Lung (tissue), 12 donors: ENCODE measurements around the gene TOMT. TPM values are rescaled to one million over a fixed set of nuclear protein-coding genes. Genes with fewer than 3 reads are reported as not detected.

Source experiments
- ATAC-seq: fragments of 200-7000 bp; cut with Tn5 transposase; one replicate; pipeline ENCODE4 v1.9.1; 2020; ENCODE audit warnings: moderate number of reproducible peaks; ENCODE audit not compliant: insufficient read depth, low FRiP score
- DNase-seq, 3 donors: peaks; one replicate each; pipeline ENCODE4 v3.0.0-alpha.2; 2013 to 2017
- H3K27ac ChIP-seq, 2 donors: one replicate each; pipeline ENCODE4 v1.5.1; 2013; ENCODE audit warnings: mild to moderate bottlenecking in 2 of 2, moderate library complexity in 2 of 2, control low read depth in 1 of 2, inconsistent platforms in 1 of 2, low read depth in 1 of 2, low read length in 1 of 2
- H3K27me3 ChIP-seq, 3 donors: one replicate each; pipeline ENCODE4 v1.5.1; 2013; ENCODE audit warnings: low read length in 2 of 3; ENCODE audit not compliant: control insufficient read depth in 3 of 3, insufficient read depth in 3 of 3
- H3K36me3 ChIP-seq, 4 donors: one replicate each; pipeline ENCODE4 v1.5.1; 2013; ENCODE audit warnings: low read length in 4 of 4, mild to moderate bottlenecking in 1 of 4, moderate library complexity in 1 of 4; ENCODE audit not compliant: control insufficient read depth in 4 of 4, insufficient read depth in 4 of 4
- H3K4me1 ChIP-seq, 5 donors: one replicate each; pipeline ENCODE4 v1.5.1; 2013; ENCODE audit warnings: low read length in 5 of 5, mild to moderate bottlenecking in 2 of 5, moderate library complexity in 1 of 5; ENCODE audit not compliant: control insufficient read depth in 5 of 5, insufficient read depth in 5 of 5
- H3K4me3 ChIP-seq: one replicate; pipeline ENCODE4 v1.5.1; 2013; ENCODE audit warnings: mild to moderate bottlenecking, control low read depth, moderate library complexity
- H3K9ac ChIP-seq, 2 donors: one replicate each; pipeline ENCODE4 v1.5.1; 2013; ENCODE audit warnings: low read length in 2 of 2, control low read depth in 1 of 2; ENCODE audit not compliant: insufficient read depth in 1 of 2
- H3K9me3 ChIP-seq, 4 donors: one replicate each; pipeline ENCODE4 v1.5.1; 2013; ENCODE audit warnings: low read length in 3 of 4, mild to moderate bottlenecking in 1 of 4, moderate library complexity in 1 of 4; ENCODE audit not compliant: control insufficient read depth in 4 of 4, insufficient read depth in 3 of 4
- CTCF ChIP-seq: IDR thresholded peaks from 2 replicates; pipeline ENCODE4 v1.5.1; 2012; ENCODE audit warnings: mild to moderate bottlenecking; ENCODE audit errors: control extremely low read depth, extremely low read depth
- WGBS, 2 donors: extraction: QIAGEN DNeasy Blood & Tissue Kit; methylation state at CpG; one replicate each; pipeline ENCODE4 v1.1.7; 2013; 5-methylcytosine and 5-hydroxymethylcytosine counted together
- polyA plus RNA-seq, 2 donors: library from polyadenylated mRNA; stranded (reverse); fragments of 200-250 nt; gene quantifications; one replicate each; pipeline ENCODE4 v1.2.1, GENCODE V29; 2013
- total RNA-seq, 2 donors: library from RNA; depleted of rRNA in 1 of 2; stranded (reverse); fragments of >200 nt in 1 of 2; gene quantifications; one replicate each; pipeline ENCODE4 v1.2.1, GENCODE V29; 2014 to 2021
- donor health status: control.
- donor health status: control.
- donor health status: Bipolar disorder and iron deficiency.
- donor health status: healthy.
- donor health status: DM: yes; HTN: yes; CAD: no.

TOMT gene
- total and polyA plus RNA-seq, 4 donors: not detected

GRCh38 chr11:72135891-72136683, 30.4 kb downstream of the TOMT start:
- Histone ChIP-seq H3K4me3 (no peak overlapping the region), H3K9ac (no peak overlapping the region), H3K4me1 (peaks cover 0 to 5% (median 0%) of the 10 kb centered on the region in 5 donors), H3K36me3 (no peaks in the 10 kb centered on the region), H3K9me3 (peaks cover 0 to 2% (median 0%) of the 10 kb centered on the region in 4 donors), H3K27me3 (peaks cover 0 to 3% (median 0%) of the 10 kb centered on the region in 3 donors), H3K27ac (peak overlapping the region in 1 of 2 donors; percentile 66)
- TF ChIP-seq CTCF: no peak
- no peak for DNase-seq
- WGBS, 2 donors: 76 to 87% methylated on average over 14 of the region's 14 CpGs
- no peak for ATAC-seq

GRCh38 chr11:72136684-72137262, 31.0 kb downstream of the TOMT start:
- TF ChIP-seq CTCF: no peak
- Histone ChIP-seq H3K4me1 (peaks cover 0 to 5% (median 0%) of the 10 kb centered on the region in 5 donors), H3K27me3 (peaks cover 0 to 3% (median 0%) of the 10 kb centered on the region in 3 donors), H3K9ac (no peak overlapping the region), H3K36me3 (no peaks in the 10 kb centered on the region), H3K27ac (no peak overlapping the region), H3K9me3 (peaks cover 0 to 2% (median 0%) of the 10 kb centered on the region in 4 donors), H3K4me3 (no peak overlapping the region)
- 77 to 81% methylated on average over 4 of the region's 4 CpGs for WGBS, 2 donors
- ATAC-seq (no peak), DNase-seq (no peak)

DNA sequence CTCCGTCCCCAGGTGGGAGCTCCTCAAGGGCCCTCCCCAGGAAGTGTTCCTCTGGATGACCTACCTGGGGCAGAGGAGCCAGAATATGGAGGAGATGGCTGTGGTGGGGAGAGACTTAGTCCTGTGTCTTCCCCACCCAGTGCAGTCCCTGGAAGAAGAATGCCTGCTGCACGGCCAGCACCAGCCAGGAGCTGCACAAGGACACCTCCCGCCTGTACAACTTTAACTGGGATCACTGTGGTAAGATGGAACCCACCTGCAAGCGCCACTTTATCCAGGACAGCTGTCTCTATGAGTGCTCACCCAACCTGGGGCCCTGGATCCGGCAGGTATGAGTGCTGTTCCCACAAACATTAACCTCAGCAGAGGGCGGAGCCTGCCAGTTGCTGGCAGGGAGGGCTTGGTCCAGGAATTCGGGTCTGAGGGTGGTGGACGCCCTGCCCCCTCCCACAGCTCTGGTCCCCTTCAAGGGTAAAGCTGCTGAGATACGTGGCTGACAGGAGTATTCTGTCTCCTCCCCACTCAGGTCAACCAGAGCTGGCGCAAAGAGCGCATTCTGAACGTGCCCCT, 33.2 kb downstream of the TOMT start:
- Histone ChIP-seq H3K9ac (no peak overlapping the region), H3K4me1 (peaks cover 0 to 5% (median 0%) of the 10 kb centered on the region in 5 donors), H3K9me3 (peaks cover 0 to 2% (median 0%) of the 10 kb centered on the region in 4 donors), H3K27ac (no peak overlapping the region), H3K4me3 (no peak overlapping the region), H3K36me3 (no peaks in the 10 kb centered on the region), H3K27me3 (no peaks in the 10 kb centered on the region)
- no peak for ATAC-seq
- 79 to 84% methylated on average over 12 of the region's 12 CpGs for WGBS, 2 donors
- no peak for TF ChIP-seq CTCF
- peak; percentile 10 to 44 (median 42) for DNase-seq
